CD1c-positive myeloid dendritic cell (primary cell): ENCODE results near the gene ELFN2.

Experiments
- DNase-seq: peaks from one replicate; pipeline ENCODE4 v3.0.0-alpha.2; 2016; ENCODE audit errors: extremely low spot score

ELFN2 gene

DNA sequence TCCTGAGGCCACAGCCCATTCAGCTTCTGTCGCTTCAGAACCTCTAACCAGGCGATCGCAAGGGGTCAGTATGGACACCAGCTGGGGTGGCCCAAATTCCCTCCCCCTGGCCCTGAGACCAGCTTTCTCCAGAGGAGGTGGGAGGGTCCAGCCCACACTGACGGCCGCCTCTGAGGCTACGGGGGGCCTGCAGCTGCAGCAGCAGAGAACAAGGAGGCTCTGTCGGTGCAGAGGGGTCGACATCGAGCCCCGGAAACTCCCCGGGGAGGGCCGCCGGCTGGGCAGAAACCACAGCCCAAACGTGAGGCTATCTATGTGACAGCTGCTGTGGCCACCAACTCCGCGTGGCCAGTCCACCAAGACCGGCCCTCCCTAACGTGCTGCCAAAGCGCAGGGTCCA, 40.8 kb downstream of the ELFN2 start:
- DNase-seq = no peak

DNA sequence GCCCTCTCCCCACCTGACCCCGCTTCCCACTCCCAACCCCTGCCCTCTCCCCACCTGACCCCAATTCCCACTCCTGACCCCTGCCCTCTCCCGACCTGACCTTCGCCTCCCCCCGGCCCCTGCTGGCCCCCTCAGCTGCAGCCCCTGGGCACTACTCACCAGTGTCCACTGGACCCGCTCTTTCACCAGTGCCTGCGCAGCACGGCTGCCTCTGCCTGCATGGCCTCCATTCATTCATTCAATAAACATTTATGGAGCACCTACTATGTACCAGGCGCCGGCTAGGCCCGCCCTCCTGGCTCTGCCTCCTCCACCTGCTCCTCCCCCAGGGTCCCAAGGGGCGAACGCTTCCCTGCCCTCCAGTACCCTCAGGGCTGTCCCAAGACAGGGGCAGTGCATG, 42.6 kb downstream of the ELFN2 start:
- DNase-seq = no peak

GRCh38 chr22:37383341-37383740, 43.9 kb downstream of the ELFN2 start:
- DNase-seq = no peak

DNA sequence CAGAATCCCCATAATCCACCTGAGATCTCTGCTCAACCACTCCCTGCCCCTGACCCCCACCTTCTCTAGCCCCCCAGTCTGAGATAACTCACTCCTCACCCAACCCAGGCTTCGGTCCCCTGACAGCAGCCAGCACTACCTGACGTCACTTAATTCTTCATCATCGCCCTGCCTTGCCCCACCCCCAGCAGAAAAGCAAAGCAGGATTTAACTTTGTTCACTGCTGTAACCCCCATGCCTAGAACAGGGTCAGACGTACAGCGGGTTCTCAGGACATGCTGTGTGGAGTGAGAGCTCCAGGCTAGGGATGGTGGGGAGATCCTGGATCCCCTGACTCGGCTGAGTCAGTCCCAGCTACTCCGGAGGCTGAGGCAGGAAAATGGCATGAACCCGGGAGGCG, 45.8 kb downstream of the ELFN2 start:
- no peak for DNase-seq

- no peak for DNase-seq
Measured at GRCh38 chr22:37379722-37380121, 47.6 kb downstream of the ELFN2 start.

GRCh38 chr22:37379085-37379484, 48.2 kb downstream of the ELFN2 start:
- DNase-seq = no peak

- no peak for DNase-seq
Measured at GRCh38 chr22:37378642-37379058, 48.6 kb downstream of the ELFN2 start.

DNA sequence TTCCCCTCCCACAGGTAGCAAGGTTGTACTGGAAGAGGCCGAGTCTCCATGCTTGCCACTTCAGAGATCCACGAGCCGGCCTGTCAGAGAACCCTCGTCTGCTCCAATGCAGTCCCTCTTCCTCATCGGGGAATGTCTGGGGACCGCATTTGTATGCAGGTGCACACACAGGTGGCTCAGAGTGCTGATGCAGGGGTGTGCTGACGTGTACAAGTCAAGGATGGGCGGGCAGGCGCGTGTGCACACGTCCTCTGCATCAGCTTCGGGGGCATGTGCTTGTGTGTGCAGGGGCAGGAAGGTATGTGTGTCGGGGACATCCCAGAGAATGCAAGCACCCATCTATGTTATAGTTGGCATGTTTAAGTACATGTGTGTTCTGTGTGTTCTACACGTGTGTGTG, 49.4 kb downstream of the ELFN2 start:
- no peak for DNase-seq

DNA sequence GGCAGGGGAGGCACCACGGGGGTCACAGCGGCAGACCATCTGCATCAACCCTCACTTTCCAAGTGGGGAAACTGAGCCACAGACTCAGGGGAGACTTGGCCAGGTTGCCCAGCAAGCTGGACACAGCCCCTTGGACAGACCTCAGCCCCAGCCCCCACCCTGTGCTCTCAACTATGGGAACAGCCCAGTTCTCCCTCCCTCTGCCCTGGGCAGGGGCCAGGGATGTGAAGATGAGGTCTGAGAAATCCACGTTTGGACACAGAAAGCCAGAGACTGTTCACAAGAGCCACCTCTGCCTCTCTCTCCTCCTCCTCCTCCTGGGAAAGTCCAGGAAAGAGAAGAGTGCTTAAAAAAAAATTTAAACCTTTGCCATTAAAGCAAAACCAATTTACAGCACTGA, 50.1 kb downstream of the ELFN2 start:
- DNase-seq = no peak

GRCh38 chr22:37376643-37377042, 50.6 kb downstream of the ELFN2 start:
- DNase-seq = no peak

- DNase-seq = no peak
Measured at GRCh38 chr22:37375801-37376200, 51.5 kb downstream of the ELFN2 start.

GRCh38 chr22:37374571-37374970, 52.7 kb downstream of the ELFN2 start:
- no peak for DNase-seq

DNA sequence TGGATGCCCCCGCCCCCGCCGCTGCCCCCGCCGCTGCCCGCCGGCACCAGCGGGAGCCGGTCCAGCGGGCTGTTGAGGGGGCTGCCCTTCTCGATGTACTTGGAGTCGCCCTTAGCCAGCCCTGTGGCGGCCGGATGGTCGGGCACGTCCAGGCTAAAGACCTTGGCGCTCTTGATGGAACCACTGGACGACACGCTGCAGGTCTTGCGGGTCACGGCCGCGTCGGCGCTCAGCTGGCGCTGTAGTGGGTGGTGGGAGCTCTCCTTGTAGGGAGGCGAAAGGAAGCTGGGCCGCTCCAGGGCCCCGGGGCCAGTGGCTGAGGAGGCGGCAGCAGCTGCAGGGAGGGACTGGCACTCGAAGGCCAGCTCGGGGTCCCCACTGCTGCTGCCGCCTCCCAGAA, 53.8 kb downstream of the ELFN2 start:
- no peak for DNase-seq

GRCh38 chr22:37371911-37372310, 55.4 kb downstream of the ELFN2 start:
- no peak for DNase-seq

DNA sequence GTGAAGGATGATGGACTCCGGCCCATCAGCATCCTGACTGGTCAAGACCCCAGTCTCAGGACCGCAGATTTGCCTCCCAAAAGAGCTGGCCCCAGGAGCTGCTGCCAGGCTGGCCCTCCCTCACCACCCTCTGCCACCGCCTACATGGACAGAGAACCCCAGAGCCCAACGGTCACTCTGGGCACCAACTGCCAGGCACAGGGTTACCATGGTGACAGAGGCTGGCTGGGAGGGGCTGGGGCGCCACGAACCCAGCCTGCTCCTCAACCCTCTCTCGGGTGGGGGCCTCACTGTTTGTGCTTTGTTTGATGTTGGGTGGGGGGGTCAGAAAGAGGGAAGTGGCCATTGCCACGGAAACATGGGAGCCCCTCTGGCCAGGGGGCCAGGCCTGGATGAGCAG, 55.8 kb downstream of the ELFN2 start:
- DNase-seq = peak; percentile 8

- peak; percentile 85 for DNase-seq
Measured at GRCh38 chr22:37370306-37370979, 56.8 kb downstream of the ELFN2 start.

DNA sequence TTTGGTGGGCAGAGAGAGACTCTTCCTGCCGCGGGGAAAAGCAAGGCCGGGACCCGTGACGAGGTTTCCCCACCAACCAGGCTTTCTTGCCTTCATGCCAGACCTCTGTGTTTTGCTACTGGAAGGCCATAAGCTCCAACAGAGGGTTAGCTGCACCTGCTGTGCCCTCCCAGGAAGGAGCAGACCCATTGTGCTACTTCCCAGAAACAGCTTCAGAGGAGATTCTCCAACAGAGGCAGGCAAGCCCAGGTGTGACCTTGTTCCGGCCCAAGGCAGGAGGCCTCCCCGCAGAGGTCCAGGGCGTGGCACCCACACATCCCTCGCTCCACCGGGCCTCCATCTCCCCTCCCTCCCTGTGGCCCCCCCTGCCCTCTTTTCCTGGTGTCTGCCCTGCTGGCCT, 57.8 kb downstream of the ELFN2 start:
- DNase-seq = no peak

DNA sequence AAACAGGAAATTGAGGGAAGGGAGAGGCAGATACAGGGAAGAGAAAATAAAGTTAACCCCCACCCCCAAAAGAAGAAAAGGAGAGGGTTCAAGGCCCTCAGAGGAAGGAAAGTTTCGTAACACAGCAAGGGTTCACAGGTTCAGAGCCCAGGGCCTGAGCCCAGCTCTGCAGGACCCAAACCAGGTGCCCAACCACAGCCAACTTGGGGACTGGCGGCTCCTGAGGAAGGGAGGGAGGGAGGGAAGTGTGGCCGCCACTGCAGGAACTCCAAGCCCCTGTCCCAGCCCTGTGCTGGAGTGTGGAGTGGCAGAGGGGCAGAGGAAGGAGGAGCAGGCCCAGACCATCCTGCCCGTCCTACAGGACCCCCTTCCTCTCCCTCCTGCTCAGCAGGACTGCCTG, 59.2 kb downstream of the ELFN2 start:
- DNase-seq = no peak

GRCh38 chr22:37366601-37367000, 60.7 kb downstream of the ELFN2 start:
- DNase-seq = no peak

GRCh38 chr22:37365950-37366349, 61.3 kb downstream of the ELFN2 start:
- DNase-seq = peak; percentile 33

DNA sequence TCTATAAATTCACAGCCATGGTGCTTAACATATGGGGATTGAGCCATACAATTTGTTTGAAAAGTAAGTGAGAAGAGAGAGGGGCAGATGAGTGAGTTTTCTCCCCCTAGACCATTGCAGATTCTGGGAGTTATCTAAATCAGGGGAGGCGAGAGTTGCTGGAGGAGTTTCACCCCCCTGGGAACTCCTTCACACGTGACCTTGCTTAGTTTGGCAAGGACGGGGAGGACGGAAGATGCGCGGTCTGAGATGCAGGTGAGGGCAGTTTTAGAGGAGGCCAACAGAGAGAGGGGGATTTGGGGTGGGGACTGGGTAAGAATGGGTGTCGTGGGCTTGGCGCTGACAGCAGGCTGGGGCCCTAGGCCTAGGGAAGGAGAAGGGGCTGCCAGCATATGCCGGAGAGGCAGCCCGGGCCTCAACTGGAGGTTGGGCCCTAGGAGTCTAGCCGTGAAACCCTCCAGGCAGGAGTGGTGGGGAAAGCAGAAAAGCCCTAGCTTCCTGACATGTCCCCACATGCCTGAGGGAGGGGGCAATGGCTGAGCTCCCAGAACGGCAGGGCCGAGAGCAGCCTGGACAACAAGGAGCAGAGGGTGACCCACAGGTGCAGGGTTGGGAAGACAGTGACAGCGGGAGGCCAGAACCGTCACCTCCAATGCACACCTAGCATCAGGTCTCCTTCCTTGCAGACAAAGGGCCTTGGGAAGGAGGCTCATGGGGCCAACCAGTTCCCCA, 63.9 kb downstream of the ELFN2 start:
- no peak for DNase-seq

- no peak for DNase-seq
Measured at GRCh38 chr22:37362621-37363020, 64.7 kb downstream of the ELFN2 start.

- no peak for DNase-seq
Measured at GRCh38 chr22:37358917-37359316, 68.4 kb downstream of the ELFN2 start.

- DNase-seq = no peak
Measured at GRCh38 chr22:37358386-37358785, 68.9 kb downstream of the ELFN2 start.
